MCF 10A (cell line): Measurements from ENCODE around the gene EGF. TPM values are rescaled to one million over a fixed set of nuclear protein-coding genes. Genes with fewer than 3 reads are reported as not detected.

ENCODE experiments used
- BruUV-seq: library from RNA; stranded (reverse); fragments of 400-500 nt; replicated peaks from 2 replicates; lab custom pipeline; 2021; lab: Mats Ljungman, UMichigan
- CTCF ChIA-PET: fragments of 300-600 bp; sonication (Branson Sonifier 250); formaldehyde crosslinking; extraction: SDS; loops from one replicate; lab custom pipeline; 2021; ENCODE audit warnings: antibody characterized with exemption, inconsistent platforms; lab: Yijun Ruan, JAX
- POLR2A ChIA-PET: fragments of 300-600, 350-650 bp; sonication (Branson Sonifier 250); formaldehyde crosslinking; extraction: SDS; loops from one replicate; lab custom pipeline; 2020; ENCODE audit warnings: antibody characterized with exemption, inconsistent platforms; lab: Yijun Ruan, JAX
- DNase-seq: peaks from one replicate; pipeline ENCODE4 v3.0.0-alpha.2; 2018; ENCODE audit not compliant: unreplicated experiment
- H3K27ac Mint-ChIP-seq: one replicate; pipeline ENCODE4 v1.8.0; 2022; ENCODE audit warnings: mild to moderate bottlenecking, low read depth, mixed read lengths; ENCODE audit not compliant: unreplicated experiment
- H3K27me3 Mint-ChIP-seq: one replicate; pipeline ENCODE4 v1.8.0; 2022; ENCODE audit warnings: mixed read lengths; ENCODE audit not compliant: insufficient read depth, unreplicated experiment
- H3K36me3 Mint-ChIP-seq: one replicate; pipeline ENCODE4 v1.8.0; 2022; ENCODE audit warnings: mild to moderate bottlenecking, moderate library complexity, mixed read lengths; ENCODE audit not compliant: insufficient read depth, unreplicated experiment
- H3K4me1 Mint-ChIP-seq: one replicate; pipeline ENCODE4 v1.8.0; 2022; ENCODE audit warnings: mixed read lengths; ENCODE audit not compliant: insufficient read depth, unreplicated experiment
- H3K4me3 Mint-ChIP-seq: one replicate; pipeline ENCODE4 v1.8.0; 2022; ENCODE audit warnings: mild to moderate bottlenecking, moderate library complexity, mixed read lengths; ENCODE audit not compliant: unreplicated experiment
- H3K9me3 Mint-ChIP-seq: one replicate; pipeline ENCODE4 v1.8.0; 2022; ENCODE audit warnings: mixed read lengths; ENCODE audit not compliant: unreplicated experiment
- CTCF ChIP-seq: fragments of 200-600 bp; IDR thresholded peaks from one replicate; pipeline ENCODE4 v1.8.0; 2022; ENCODE audit warnings: antibody characterized with exemption, mild to moderate bottlenecking; ENCODE audit not compliant: unreplicated experiment
- intact Hi-C: fragments of 100-400 bp; cut with micrococcal nuclease; formaldehyde crosslinking; loops from 2 replicates; pipeline ENCODE4 v1.14.1; 2022
- total RNA-seq: library from RNA; stranded (reverse); gene quantifications from 2 replicates; pipeline ENCODE4 v1.2.3, GENCODE V29; 2022

Gene EGF
- total RNA-seq, 1 experiment from 2014 or later = 0.12 TPM

- DNase-seq = no peak
- H3K27ac Mint-ChIP-seq = no peak overlapping the region
- no peak overlapping the region for H3K4me3 Mint-ChIP-seq
- peaks cover 2% of the 10 kb centered on the region for H3K4me1 Mint-ChIP-seq
- no TSS peak for BruUV-seq
- H3K27me3 Mint-ChIP-seq = no peaks in the 10 kb centered on the region
- ChIA-PET POLR2A (no interaction called here), CTCF (interaction anchor here (1.5 kb wide), 1 partner anchor 19 kb away, joined by 5 read pairs; no protein-coding TSS in a partner anchor)
- intact Hi-C loops = no loop called here
- no peak for TF ChIP-seq CTCF
- H3K36me3 Mint-ChIP-seq = no peaks in the 10 kb centered on the region
- no peaks in the 10 kb centered on the region for H3K9me3 Mint-ChIP-seq
Measured at GRCh38 chr4:110025056-110025455, 112.4 kb downstream of the EGF start.

GRCh38 chr4:110025718-110026117 lies 113.0 kb downstream of the EGF start:
- TF ChIP-seq CTCF = no peak
- no peaks in the 10 kb centered on the region for H3K27me3 Mint-ChIP-seq
- no peak overlapping the region for H3K4me3 Mint-ChIP-seq
- H3K27ac Mint-ChIP-seq = no peak overlapping the region
- H3K4me1 Mint-ChIP-seq = no peaks in the 10 kb centered on the region
- intact Hi-C loops = no loop called here
- no TSS peak for BruUV-seq
- CTCF ChIA-PET = interaction anchor here (1.5 kb wide), 1 partner anchor 20 kb away, joined by 5 read pairs; no protein-coding TSS in a partner anchor
- H3K36me3 Mint-ChIP-seq = no peaks in the 10 kb centered on the region
- no peak for DNase-seq
- POLR2A ChIA-PET = no interaction called here
- no peaks in the 10 kb centered on the region for H3K9me3 Mint-ChIP-seq

GRCh38 chr4:110032603-110033002 lies 119.9 kb downstream of the EGF start:
- BruUV-seq = no TSS peak
- ChIA-PET CTCF (interaction anchor here (0.6 to 3.8 kb wide), 6 partner anchors 12 to 646 kb away, joined by 3 to 16 read pairs (median 4); no protein-coding TSS in a partner anchor), POLR2A (no interaction called here)
- Mint-ChIP-seq H3K27me3 (no peaks in the 10 kb centered on the region), H3K4me3 (no peak overlapping the region), H3K27ac (no peak overlapping the region), H3K9me3 (no peaks in the 10 kb centered on the region), H3K4me1 (no peaks in the 10 kb centered on the region), H3K36me3 (no peaks in the 10 kb centered on the region)
- DNase-seq = peak; percentile 43
- intact Hi-C loops = no loop called here
- no peak for TF ChIP-seq CTCF

GRCh38 chr4:110033355-110034025 lies 120.8 kb downstream of the EGF start:
- Mint-ChIP-seq H3K27me3 (no peaks in the 10 kb centered on the region), H3K4me1 (no peaks in the 10 kb centered on the region), H3K27ac (no peak overlapping the region), H3K9me3 (no peaks in the 10 kb centered on the region), H3K4me3 (no peak overlapping the region), H3K36me3 (no peaks in the 10 kb centered on the region)
- TF ChIP-seq CTCF = no peak
- POLR2A ChIA-PET = no interaction called here
- no peak for DNase-seq
- no TSS peak for BruUV-seq
- intact Hi-C loops = no loop called here
- CTCF ChIA-PET = interaction anchor here (0.6 to 1.9 kb wide), 4 partner anchors 10 to 210 kb away, joined by 3 to 10 read pairs (median 4); no protein-coding TSS in a partner anchor
